Astrocyte (in vitro differentiated cells and primary cell): ENCODE data around the gene RNF217. TPM values are rescaled to one million over a fixed set of nuclear protein-coding genes. Genes with fewer than 3 reads are reported as not detected.
"Not testable (repeated sequence)": the region's sequence is repeated elsewhere in the genome, so short reads cannot be mapped to it uniquely, and the experiment has no call there.

Source experiments
- DNase-seq: peaks from one replicate; pipeline ENCODE4 v3.0.0-alpha.2; 2010; ENCODE audit warnings: low read depth
- FAIRE-seq: peaks from 2 replicates; lab custom pipeline; 2011; peaks lifted over from hg19 to GRCh38; lab: Jason Lieb, UNC
- H2AFZ ChIP-seq: 2 replicates; pipeline ENCODE4 v1.6.0; 2012; ENCODE audit warnings: low read depth, low read length, inconsistent platforms
- H3K27ac ChIP-seq: 2 replicates; pipeline ENCODE4 v1.5.1; 2011; ENCODE audit warnings: low read depth, low read length, inconsistent platforms
- H3K27me3 ChIP-seq: 2 replicates; pipeline ENCODE4 v1.6.0; 2011; ENCODE audit warnings: low read length, inconsistent platforms; ENCODE audit not compliant: insufficient read depth
- H3K36me3 ChIP-seq: 2 replicates; pipeline ENCODE4 v1.5.1; 2011; ENCODE audit warnings: low read length, inconsistent platforms; ENCODE audit not compliant: insufficient read depth
- H3K4me1 ChIP-seq: 2 replicates; pipeline ENCODE4 v1.5.1; 2011; ENCODE audit warnings: low read length, inconsistent platforms; ENCODE audit not compliant: insufficient read depth
- H3K4me2 ChIP-seq: 2 replicates; pipeline ENCODE4 v1.6.0; 2012; ENCODE audit warnings: low read length, inconsistent platforms
- H3K4me3 ChIP-seq: 2 replicates; pipeline ENCODE4 v1.5.1; 2011; ENCODE audit warnings: low read depth, mild to moderate bottlenecking, low read length, inconsistent platforms; ENCODE audit not compliant: insufficient read depth
- H3K79me2 ChIP-seq: 2 replicates; pipeline ENCODE4 v1.6.0; 2012; ENCODE audit warnings: mild to moderate bottlenecking, low read length, inconsistent platforms; ENCODE audit not compliant: insufficient read depth
- H3K9ac ChIP-seq: 2 replicates; pipeline ENCODE4 v1.6.0; 2012; ENCODE audit warnings: mild to moderate bottlenecking, low read length, inconsistent platforms
- H3K9me3 ChIP-seq: 2 replicates; pipeline ENCODE4 v1.5.1; 2012; ENCODE audit warnings: low read depth, mild to moderate bottlenecking, low read length, inconsistent platforms; ENCODE audit not compliant: insufficient read depth
- H4K20me1 ChIP-seq: 2 replicates; pipeline ENCODE4 v1.6.0; 2012; ENCODE audit warnings: low read length, inconsistent platforms; ENCODE audit not compliant: insufficient read depth
- H3K27ac Mint-ChIP-seq: one replicate; pipeline ENCODE4 v1.8.0; 2021; ENCODE audit warnings: mild to moderate bottlenecking, mixed read lengths; ENCODE audit not compliant: unreplicated experiment
- H3K27me3 Mint-ChIP-seq: one replicate; pipeline ENCODE4 v1.8.0; 2021; ENCODE audit warnings: low read depth, mixed read lengths; ENCODE audit not compliant: unreplicated experiment
- H3K36me3 Mint-ChIP-seq: one replicate; pipeline ENCODE4 v1.8.0; 2021; ENCODE audit warnings: low read depth, mixed read lengths; ENCODE audit not compliant: unreplicated experiment
- H3K4me1 Mint-ChIP-seq: one replicate; pipeline ENCODE4 v1.8.0; 2021; ENCODE audit warnings: low read depth, mixed read lengths; ENCODE audit not compliant: unreplicated experiment
- H3K4me3 Mint-ChIP-seq: one replicate; pipeline ENCODE4 v1.8.0; 2021; ENCODE audit warnings: mild to moderate bottlenecking, moderate library complexity, mixed read lengths; ENCODE audit not compliant: unreplicated experiment
- H3K9me3 Mint-ChIP-seq: one replicate; pipeline ENCODE4 v1.8.0; 2021; ENCODE audit warnings: mild to moderate bottlenecking, mixed read lengths; ENCODE audit not compliant: unreplicated experiment
- CTCF ChIP-seq: IDR thresholded peaks from 2 replicates; pipeline ENCODE4 v1.5.1; 2011; ENCODE audit warnings: low read depth, mild to moderate bottlenecking, inconsistent platforms, low read length, moderate library complexity; ENCODE audit not compliant: insufficient read depth
- EZH2 ChIP-seq: IDR thresholded peaks from 2 replicates; pipeline ENCODE4 v1.6.1; 2012; ENCODE audit warnings: mild to moderate bottlenecking, low read length, inconsistent platforms; ENCODE audit not compliant: insufficient read depth
- total RNA-seq: library from RNA; stranded (reverse); gene quantifications from 2 replicates; pipeline ENCODE4 v1.2.1, GENCODE V29; 2021

The RNF217 gene
- total RNA-seq, 1 donor from 2014 or later: 49.4 TPM

GRCh38 chr6:125031385-125031784 is 69.1 kb downstream of the RNF217 start:
- H3K4me1 Mint-ChIP-seq: peaks cover 2% of the 10 kb centered on the region
- no peak overlapping the region for H3K4me2 ChIP-seq
- no peak overlapping the region for H3K4me3 ChIP-seq
- H3K9me3 ChIP-seq: no peaks in the 10 kb centered on the region
- H3K36me3 ChIP-seq: no peaks in the 10 kb centered on the region
- H3K27me3 Mint-ChIP-seq: no peaks in the 10 kb centered on the region
- peaks cover 12% of the 10 kb centered on the region for H3K36me3 Mint-ChIP-seq
- H3K4me1 ChIP-seq: no peaks in the 10 kb centered on the region
- H3K9ac ChIP-seq: no peak overlapping the region
- DNase-seq (no peak), FAIRE-seq (no peak)
- no peak overlapping the region for H3K4me3 Mint-ChIP-seq
- H3K9me3 Mint-ChIP-seq: peaks cover 3% of the 10 kb centered on the region
- peaks cover 18% of the 10 kb centered on the region for H4K20me1 ChIP-seq
- no peak overlapping the region for H3K27ac Mint-ChIP-seq
- no peak for TF ChIP-seq CTCF
- no peak for TF ChIP-seq EZH2
- H3K79me2 ChIP-seq: peaks cover 71% of the 10 kb centered on the region
- H3K27me3 ChIP-seq: no peaks in the 10 kb centered on the region
- no peak overlapping the region for H2AFZ ChIP-seq
- H3K27ac ChIP-seq: no peak overlapping the region

GRCh38 chr6:125034929-125035328 is 72.7 kb downstream of the RNF217 start:
- not testable (repeated sequence) for H3K36me3 ChIP-seq, H3K27ac ChIP-seq, FAIRE-seq, H3K27me3 ChIP-seq, H2AFZ ChIP-seq, H3K9ac ChIP-seq, H3K4me2 ChIP-seq, DNase-seq, H3K4me1 ChIP-seq, H3K4me3 Mint-ChIP-seq, H3K27ac Mint-ChIP-seq, H3K4me1 Mint-ChIP-seq, H3K27me3 Mint-ChIP-seq, H3K4me3 ChIP-seq, H3K9me3 Mint-ChIP-seq, H3K9me3 ChIP-seq
- H4K20me1 ChIP-seq: peaks cover 19% of the 10 kb centered on the region
- H3K79me2 ChIP-seq: peaks cover 68% of the 10 kb centered on the region
- peaks cover 20% of the 10 kb centered on the region for H3K36me3 Mint-ChIP-seq

- H3K27ac Mint-ChIP-seq, H3K27ac ChIP-seq, DNase-seq, H2AFZ ChIP-seq, FAIRE-seq, H3K4me3 ChIP-seq, H3K4me1 ChIP-seq, H3K4me2 ChIP-seq, H3K36me3 ChIP-seq, H3K9ac ChIP-seq, H3K9me3 ChIP-seq, H3K4me3 Mint-ChIP-seq, H3K4me1 Mint-ChIP-seq, H3K27me3 Mint-ChIP-seq, H3K9me3 Mint-ChIP-seq, H3K27me3 ChIP-seq: not testable (repeated sequence)
- Histone ChIP-seq H4K20me1 (peaks cover 15% of the 10 kb centered on the region), H3K79me2 (peaks cover 62% of the 10 kb centered on the region)
- H3K36me3 Mint-ChIP-seq: peaks cover 16% of the 10 kb centered on the region
These were observed 74.2 kb downstream of the RNF217 start for GRCh38 chr6:125036486-125036885.

GRCh38 chr6:125037827-125038226 is 75.6 kb downstream of the RNF217 start:
- H3K4me1 Mint-ChIP-seq: peaks cover 6% of the 10 kb centered on the region
- H3K36me3 Mint-ChIP-seq: peaks cover 13% of the 10 kb centered on the region
- no peaks in the 10 kb centered on the region for H3K9me3 ChIP-seq
- H3K9ac ChIP-seq: no peak overlapping the region
- no peaks in the 10 kb centered on the region for H3K27me3 Mint-ChIP-seq
- H3K27me3 ChIP-seq: no peaks in the 10 kb centered on the region
- no peaks in the 10 kb centered on the region for H3K9me3 Mint-ChIP-seq
- H3K36me3 ChIP-seq: no peaks in the 10 kb centered on the region
- H3K4me2 ChIP-seq: no peak overlapping the region
- DNase-seq: no peak
- no peak overlapping the region for H3K27ac ChIP-seq
- no peaks in the 10 kb centered on the region for H3K4me1 ChIP-seq
- no peak overlapping the region for H3K4me3 ChIP-seq
- FAIRE-seq: no peak
- no peak overlapping the region for H3K4me3 Mint-ChIP-seq
- no peak overlapping the region for H2AFZ ChIP-seq
- peaks cover 61% of the 10 kb centered on the region for H3K79me2 ChIP-seq
- no peak overlapping the region for H3K27ac Mint-ChIP-seq
- H4K20me1 ChIP-seq: peaks cover 27% of the 10 kb centered on the region
- TF ChIP-seq CTCF (no peak), EZH2 (no peak)
